ENCODE results near the gene SLC4A5.

The SLC4A5 gene

DNA sequence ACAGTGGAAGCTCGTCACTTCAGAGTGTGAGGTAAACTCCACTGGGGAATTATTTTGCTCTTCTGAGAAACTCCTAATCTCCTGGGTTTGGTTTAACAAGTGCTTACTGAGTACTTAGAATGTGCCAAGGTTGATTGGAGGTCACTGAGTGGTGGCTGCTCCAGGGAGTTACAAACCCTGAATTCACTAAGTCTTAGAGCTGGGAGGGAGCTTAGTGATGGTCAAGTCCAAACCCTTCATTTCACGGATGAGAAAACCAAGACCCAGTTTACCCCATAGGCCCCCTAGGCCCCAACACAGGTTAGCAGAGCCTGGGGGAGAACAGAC is 52.0 kb downstream of the SLC4A5 start:
- Histone ChIP-seq H3K27me3 (ENCODE audit: insufficient read depth, low read length) (peaks cover 7% of the 10 kb centered on the region; the same call in 1 of the 2 replicates), H3K4me1 (ENCODE audit: insufficient read depth, low read length) (no peaks in the 10 kb centered on the region), H3K36me3 (ENCODE audit: insufficient read depth, low read depth, low read length) (no peaks in the 10 kb centered on the region), H3K27ac (ENCODE audit: low read length) (no peak overlapping the region), H3K9me3 (ENCODE audit: insufficient read depth, low read depth, low read length) (no peaks in the 10 kb centered on the region), H3K4me3 (ENCODE audit: low read length) (no peak overlapping the region), H3K9ac (ENCODE audit: low read depth, low read length) (no peak overlapping the region)

DNA sequence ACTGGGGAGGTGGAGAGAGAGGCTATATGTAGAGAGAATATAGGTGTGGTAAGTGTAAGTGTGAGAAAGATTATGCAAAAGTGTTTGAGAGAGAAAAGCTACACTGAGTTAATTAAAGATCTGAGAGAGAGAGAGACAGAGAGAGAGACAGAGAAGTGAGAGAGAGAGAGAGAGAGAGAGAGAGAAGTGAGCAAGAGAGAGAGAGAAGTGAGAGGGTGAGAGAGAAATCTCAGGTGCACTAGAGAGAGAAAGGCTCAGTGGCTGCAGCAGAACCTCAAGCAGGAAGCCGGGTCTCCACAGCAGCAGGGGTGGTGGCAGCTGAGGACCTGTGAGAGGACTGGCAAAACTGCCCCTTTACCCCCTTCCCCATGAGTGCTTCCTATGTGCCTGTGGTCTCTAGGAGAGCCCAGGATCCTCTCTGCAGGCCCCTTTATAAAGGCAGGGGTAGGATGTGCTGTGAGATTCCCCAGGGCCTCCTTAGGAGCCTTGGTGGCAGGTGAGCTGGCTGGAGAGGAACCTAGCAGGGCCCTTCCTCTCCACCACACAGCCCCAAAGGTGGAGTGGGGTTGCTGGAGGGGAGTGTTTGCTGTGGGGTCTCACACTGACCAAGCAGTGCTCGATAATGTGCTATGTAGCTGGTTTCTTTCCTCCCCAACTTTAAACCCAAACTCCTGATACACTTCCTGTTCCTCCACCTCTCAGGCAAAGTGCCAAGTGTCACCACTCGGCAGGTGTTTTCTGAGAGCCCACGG is 52.6 kb downstream of the SLC4A5 start:
- Histone ChIP-seq H3K9ac (ENCODE audit: low read depth, low read length) (no peak overlapping the region), H3K36me3 (ENCODE audit: insufficient read depth, low read depth, low read length) (no peaks in the 10 kb centered on the region)

GRCh38 chr2:74290066-74290465 is 53.1 kb downstream of the SLC4A5 start:
- H3K4me3 ChIP-seq (ENCODE audit: low read length) = no peak overlapping the region
- no peaks in the 10 kb centered on the region for H3K36me3 ChIP-seq (ENCODE audit: insufficient read depth, low read depth, low read length)

More for the DNA sequence above, 52.6 kb downstream of the SLC4A5 start:
- no peaks in the 10 kb centered on the region for H3K9me3 ChIP-seq (ENCODE audit: insufficient read depth, low read depth, low read length)
- H3K4me3 ChIP-seq (ENCODE audit: low read length) = no peak overlapping the region
- no peaks in the 10 kb centered on the region for H3K4me1 ChIP-seq (ENCODE audit: insufficient read depth, low read length)
- peaks cover 7% of the 10 kb centered on the region; the same call in 1 of the 2 replicates for H3K27me3 ChIP-seq (ENCODE audit: insufficient read depth, low read length)
- H3K27ac ChIP-seq (ENCODE audit: low read length) = no peak overlapping the region

GRCh38 chr2:74286725-74287124 is 56.5 kb downstream of the SLC4A5 start:
- Histone ChIP-seq H3K27ac (ENCODE audit: low read length) (no peak overlapping the region), H3K36me3 (ENCODE audit: insufficient read depth, low read depth, low read length) (no peaks in the 10 kb centered on the region), H3K9ac (ENCODE audit: low read depth, low read length) (no peak overlapping the region), H3K4me3 (ENCODE audit: low read length) (no peak overlapping the region), H3K9me3 (ENCODE audit: insufficient read depth, low read depth, low read length) (no peaks in the 10 kb centered on the region), H3K27me3 (ENCODE audit: insufficient read depth, low read length) (peaks cover 7% of the 10 kb centered on the region; the same call in 1 of the 2 replicates), H3K4me1 (ENCODE audit: insufficient read depth, low read length) (no peaks in the 10 kb centered on the region)

More at GRCh38 chr2:74290066-74290465, 53.1 kb downstream of the SLC4A5 start:
- H3K27me3 ChIP-seq (ENCODE audit: insufficient read depth, low read length) = peaks cover 7% of the 10 kb centered on the region; the same call in 1 of the 2 replicates
- H3K9me3 ChIP-seq (ENCODE audit: insufficient read depth, low read depth, low read length) = no peaks in the 10 kb centered on the region
- H3K9ac ChIP-seq (ENCODE audit: low read depth, low read length) = no peak overlapping the region
- H3K27ac ChIP-seq (ENCODE audit: low read length) = no peak overlapping the region
- H3K4me1 ChIP-seq (ENCODE audit: insufficient read depth, low read length) = no peaks in the 10 kb centered on the region

DNA sequence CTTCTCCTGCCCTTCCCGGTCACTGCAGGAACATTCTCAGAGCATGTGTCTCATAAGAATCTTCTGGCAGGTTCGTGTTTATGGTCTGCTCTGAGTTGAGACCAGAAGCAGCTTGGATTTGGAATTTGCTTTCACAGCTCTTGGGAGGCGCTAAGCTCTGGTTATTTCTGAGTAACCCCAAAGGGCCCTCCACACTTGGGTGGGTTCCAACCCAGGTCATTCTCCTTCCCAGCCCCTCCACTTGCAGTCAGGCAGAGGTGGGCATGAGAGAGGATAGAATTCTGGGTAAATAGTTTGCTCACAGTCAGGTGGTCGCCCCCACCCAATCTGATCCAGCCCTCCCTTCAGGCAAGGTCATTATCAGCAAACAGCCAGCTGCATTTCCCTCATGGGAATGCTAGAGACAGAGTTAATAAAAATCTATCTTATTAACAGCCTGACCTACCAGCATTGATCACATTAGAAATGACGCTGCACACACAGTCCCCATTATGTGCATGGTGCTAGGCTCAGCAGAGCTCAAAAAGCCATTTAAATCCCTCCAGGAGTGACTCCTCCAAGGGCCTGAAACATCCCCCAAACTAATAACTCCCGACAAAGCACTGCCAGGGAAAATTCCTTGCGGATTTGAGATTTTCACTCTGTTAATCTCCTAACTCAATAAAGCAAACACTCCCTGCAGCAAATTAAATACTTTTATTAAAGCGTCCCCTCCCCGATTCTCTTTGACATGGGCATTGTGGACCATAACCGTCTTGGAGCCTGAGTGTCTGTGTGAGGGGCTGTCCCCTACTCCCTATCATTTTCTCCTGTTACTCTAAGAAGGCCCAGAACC is 61.9 kb downstream of the SLC4A5 start:
- Histone ChIP-seq H3K9ac (ENCODE audit: low read depth, low read length) (no peak overlapping the region), H3K4me3 (ENCODE audit: low read length) (no peak overlapping the region), H3K9me3 (ENCODE audit: insufficient read depth, low read depth, low read length) (no peaks in the 10 kb centered on the region), H3K36me3 (ENCODE audit: insufficient read depth, low read depth, low read length) (no peaks in the 10 kb centered on the region), H3K27me3 (ENCODE audit: insufficient read depth, low read length) (peaks cover 14% of the 10 kb centered on the region; the same call in 1 of the 2 replicates), H3K27ac (ENCODE audit: low read length) (no peak overlapping the region), H3K4me1 (ENCODE audit: insufficient read depth, low read length) (no peaks in the 10 kb centered on the region)

GRCh38 chr2:74278694-74279093 is 64.5 kb downstream of the SLC4A5 start:
- no peak overlapping the region for H3K4me3 ChIP-seq (ENCODE audit: low read length)
- H3K9me3 ChIP-seq (ENCODE audit: insufficient read depth, low read depth, low read length) = no peaks in the 10 kb centered on the region
- H3K4me1 ChIP-seq (ENCODE audit: insufficient read depth, low read length) = no peaks in the 10 kb centered on the region
- no peak overlapping the region for H3K9ac ChIP-seq (ENCODE audit: low read depth, low read length)
- H3K27ac ChIP-seq (ENCODE audit: low read length) = no peak overlapping the region
- H3K36me3 ChIP-seq (ENCODE audit: insufficient read depth, low read depth, low read length) = no peaks in the 10 kb centered on the region
- H3K27me3 ChIP-seq (ENCODE audit: insufficient read depth, low read length) = peaks cover 14% of the 10 kb centered on the region; the same call in 1 of the 2 replicates

GRCh38 chr2:74278176-74278575 is 65.0 kb downstream of the SLC4A5 start:
- H3K9me3 ChIP-seq (ENCODE audit: insufficient read depth, low read depth, low read length) = no peaks in the 10 kb centered on the region
- H3K4me3 ChIP-seq (ENCODE audit: low read length) = no peak overlapping the region
- H3K4me1 ChIP-seq (ENCODE audit: insufficient read depth, low read length) = no peaks in the 10 kb centered on the region
- H3K27ac ChIP-seq (ENCODE audit: low read length) = no peak overlapping the region
- no peak overlapping the region for H3K9ac ChIP-seq (ENCODE audit: low read depth, low read length)
- H3K27me3 ChIP-seq (ENCODE audit: insufficient read depth, low read length) = peaks cover 14% of the 10 kb centered on the region; the same call in 1 of the 2 replicates
- no peaks in the 10 kb centered on the region for H3K36me3 ChIP-seq (ENCODE audit: insufficient read depth, low read depth, low read length)

- H3K27me3 ChIP-seq (ENCODE audit: insufficient read depth, low read length) = peaks cover 14% of the 10 kb centered on the region; the same call in 1 of the 2 replicates
Observed at GRCh38 chr2:74275228-74275627, 68.0 kb downstream of the SLC4A5 start.

GRCh38 chr2:74269667-74270066 is 73.5 kb downstream of the SLC4A5 start:
- no peaks in the 10 kb centered on the region for H3K27me3 ChIP-seq (ENCODE audit: insufficient read depth, low read length)
- H3K9me3 ChIP-seq (ENCODE audit: insufficient read depth, low read depth, low read length) = no peaks in the 10 kb centered on the region
- no peaks in the 10 kb centered on the region for H3K4me1 ChIP-seq (ENCODE audit: insufficient read depth, low read length)
- no peaks in the 10 kb centered on the region for H3K36me3 ChIP-seq (ENCODE audit: insufficient read depth, low read depth, low read length)
- no peak overlapping the region for H3K4me3 ChIP-seq (ENCODE audit: low read length)
- H3K27ac ChIP-seq (ENCODE audit: low read length) = no peak overlapping the region
- no peak overlapping the region for H3K9ac ChIP-seq (ENCODE audit: low read depth, low read length)

More at GRCh38 chr2:74275228-74275627, 68.0 kb downstream of the SLC4A5 start:
- H3K9ac ChIP-seq (ENCODE audit: low read depth, low read length) = no peak overlapping the region
- no peak overlapping the region for H3K4me3 ChIP-seq (ENCODE audit: low read length)
- no peaks in the 10 kb centered on the region for H3K9me3 ChIP-seq (ENCODE audit: insufficient read depth, low read depth, low read length)
- no peak overlapping the region for H3K27ac ChIP-seq (ENCODE audit: low read length)
- H3K4me1 ChIP-seq (ENCODE audit: insufficient read depth, low read length) = no peaks in the 10 kb centered on the region
- H3K36me3 ChIP-seq (ENCODE audit: insufficient read depth, low read depth, low read length) = no peaks in the 10 kb centered on the region

GRCh38 chr2:74267068-74267467 is 76.1 kb downstream of the SLC4A5 start:
- no peaks in the 10 kb centered on the region for H3K27me3 ChIP-seq (ENCODE audit: insufficient read depth, low read length)
- H3K36me3 ChIP-seq (ENCODE audit: insufficient read depth, low read depth, low read length) = no peaks in the 10 kb centered on the region
- H3K9me3 ChIP-seq (ENCODE audit: insufficient read depth, low read depth, low read length) = no peaks in the 10 kb centered on the region
- H3K9ac ChIP-seq (ENCODE audit: low read depth, low read length) = no peak overlapping the region
- H3K4me1 ChIP-seq (ENCODE audit: insufficient read depth, low read length) = no peaks in the 10 kb centered on the region
- H3K4me3 ChIP-seq (ENCODE audit: low read length) = no peak overlapping the region
- no peak overlapping the region for H3K27ac ChIP-seq (ENCODE audit: low read length)

DNA sequence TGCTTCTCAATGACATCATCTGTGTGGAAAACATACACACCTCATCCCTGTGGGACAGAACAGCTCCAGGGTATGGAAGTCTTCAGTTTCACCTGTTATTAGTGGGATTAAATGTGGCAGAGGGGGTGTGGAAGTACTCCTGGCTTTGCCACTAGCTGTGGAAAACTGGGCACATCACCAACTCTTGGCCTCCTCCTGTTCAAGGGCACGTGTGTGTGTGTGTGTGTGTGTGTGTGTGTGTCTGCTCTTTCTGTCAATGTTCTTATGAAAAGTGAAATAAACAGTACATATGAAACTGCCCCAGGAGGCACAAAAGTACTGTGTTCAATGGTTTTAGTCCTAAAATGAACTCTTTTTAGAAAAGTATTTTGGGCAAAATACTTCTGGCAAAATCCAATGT is 78.9 kb downstream of the SLC4A5 start:
- no peaks in the 10 kb centered on the region for H3K9me3 ChIP-seq (ENCODE audit: insufficient read depth, low read depth, low read length)
- no peaks in the 10 kb centered on the region for H3K27me3 ChIP-seq (ENCODE audit: insufficient read depth, low read length)
- H3K36me3 ChIP-seq (ENCODE audit: insufficient read depth, low read depth, low read length) = no peaks in the 10 kb centered on the region
- no peak overlapping the region for H3K27ac ChIP-seq (ENCODE audit: low read length)
- no peak overlapping the region for H3K4me3 ChIP-seq (ENCODE audit: low read length)
- H3K9ac ChIP-seq (ENCODE audit: low read depth, low read length) = no peak overlapping the region
- H3K4me1 ChIP-seq (ENCODE audit: insufficient read depth, low read length) = no peaks in the 10 kb centered on the region

GRCh38 chr2:74262681-74263080 is 80.5 kb downstream of the SLC4A5 start:
- Histone ChIP-seq H3K4me3 (ENCODE audit: low read length) (no peak overlapping the region), H3K27ac (ENCODE audit: low read length) (no peak overlapping the region), H3K4me1 (ENCODE audit: insufficient read depth, low read length) (no peaks in the 10 kb centered on the region; the same call in 1 of the 2 replicates), H3K27me3 (ENCODE audit: insufficient read depth, low read length) (no peaks in the 10 kb centered on the region), H3K36me3 (ENCODE audit: insufficient read depth, low read depth, low read length) (no peaks in the 10 kb centered on the region), H3K9me3 (ENCODE audit: insufficient read depth, low read depth, low read length) (no peaks in the 10 kb centered on the region), H3K9ac (ENCODE audit: low read depth, low read length) (no peak overlapping the region)
